GM21423 (cell line): Measurements from ENCODE around the gene CERS5.

Experiments used
- ATAC-seq: cut with Tn5 transposase; IDR thresholded peaks from one replicate; pipeline ENCODE4 v1.9.1; 2021; ENCODE audit warnings: mild to moderate bottlenecking, moderate library complexity; ENCODE audit not compliant: unreplicated experiment

CERS5 gene

DNA sequence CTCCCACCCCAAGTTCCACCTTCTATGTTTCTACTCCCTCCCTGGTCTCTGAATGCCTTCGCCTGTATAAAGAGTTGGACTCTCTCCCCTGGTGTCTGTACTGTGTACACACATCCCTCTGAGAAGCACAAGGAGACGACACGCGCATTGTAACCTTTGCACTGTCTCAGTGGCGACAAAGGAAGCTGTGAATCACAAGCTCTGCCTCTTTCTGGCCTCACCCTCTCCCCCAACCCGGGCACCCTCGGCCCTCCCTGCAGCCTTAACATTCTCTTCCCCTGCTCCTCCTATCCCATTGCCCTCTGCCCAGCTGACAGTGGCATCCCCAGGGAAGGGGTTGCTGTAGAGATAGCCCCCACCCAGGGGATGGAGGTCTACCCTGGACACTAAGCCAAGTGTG lies 84.5 kb downstream of the CERS5 start:
- ATAC-seq, result no peak

DNA sequence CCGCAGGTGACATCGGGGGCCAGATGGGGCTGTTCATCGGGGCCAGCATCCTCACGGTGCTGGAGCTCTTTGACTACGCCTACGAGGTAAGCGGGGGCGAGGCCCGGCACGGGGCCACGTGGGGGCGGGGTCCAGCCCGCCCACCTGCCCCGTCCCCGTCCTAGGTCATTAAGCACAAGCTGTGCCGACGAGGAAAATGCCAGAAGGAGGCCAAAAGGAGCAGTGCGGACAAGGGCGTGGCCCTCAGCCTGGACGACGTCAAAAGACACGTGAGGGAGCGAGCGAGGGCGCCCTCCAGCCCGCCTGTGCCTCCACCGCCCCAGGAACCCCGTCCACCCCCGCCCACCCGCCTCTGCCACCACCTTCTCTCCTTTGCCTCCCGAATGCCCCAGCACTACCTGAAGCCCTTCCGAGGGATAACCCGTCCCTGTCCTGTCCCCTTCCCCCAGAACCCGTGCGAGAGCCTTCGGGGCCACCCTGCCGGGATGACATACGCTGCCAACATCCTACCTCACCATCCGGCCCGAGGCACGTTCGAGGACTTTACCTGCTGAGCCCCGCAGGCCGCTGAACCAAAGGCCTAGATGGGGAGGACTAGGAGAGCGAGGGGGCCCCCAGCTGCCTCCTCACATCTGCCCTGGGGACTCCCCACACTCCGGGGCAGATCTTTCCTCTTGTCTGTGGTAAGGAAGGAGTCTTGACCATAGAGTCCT lies 85.9 kb downstream of the CERS5 start:
- ATAC-seq, result no peak

DNA sequence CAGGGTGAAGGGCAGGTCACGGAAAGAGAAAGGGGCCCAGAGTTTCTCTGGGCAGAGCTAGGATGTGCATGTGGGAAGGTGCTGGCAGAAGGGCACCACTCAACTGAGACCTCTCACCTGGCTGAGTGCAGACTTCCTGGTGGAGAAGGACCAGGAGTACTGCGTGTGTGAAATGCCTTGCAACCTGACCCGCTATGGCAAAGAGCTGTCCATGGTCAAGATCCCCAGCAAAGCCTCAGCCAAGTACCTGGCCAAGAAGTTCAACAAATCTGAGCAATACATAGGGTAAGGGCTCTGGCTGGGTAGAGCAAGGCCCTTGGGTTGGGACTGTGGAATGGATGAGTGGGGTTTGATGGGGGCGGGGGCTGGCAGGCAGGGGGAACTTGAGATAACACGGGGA lies 87.4 kb downstream of the CERS5 start:
- no peak for ATAC-seq
